ENCODE results near the gene DHX9. TPM values are rescaled to one million over a fixed set of nuclear protein-coding genes. Genes with fewer than 3 reads are reported as not detected.
A peak's percentile ranks its signal among the peaks of the same experiment; 100 is the strongest.

Gene DHX9
- total and polyA plus RNA-seq, 12 donors, result 19.5 to 69.4 (median 55.2) TPM

- ATAC-seq (no peak), DNase-seq (no peak)
- intact Hi-C loops (cut with DNase I), result no loop called here
- peaks cover 0 to 8% (median 0%) of the 10 kb centered on the region in 9 donors for H3K4me1 ChIP-seq
- no peak overlapping the region for H3K27ac ChIP-seq
- H3K27me3 ChIP-seq, result no peaks in the 10 kb centered on the region
- WGBS, 2 donors, result 81 to 82% methylated on average over 11 of the region's 11 CpGs
- no peaks in the 10 kb centered on the region for H3K9me3 ChIP-seq
- no peak overlapping the region for H3K4me3 ChIP-seq
- peaks cover 0 to 93% (median 5%) of the 10 kb centered on the region in 9 donors for H3K36me3 ChIP-seq
- TF ChIP-seq CTCF (IDR thresholded peaks at IDR 0.05), result no peak
Observed at GRCh38 chr1:182806015-182806678, 33.0 kb upstream of the DHX9 start.

DNA sequence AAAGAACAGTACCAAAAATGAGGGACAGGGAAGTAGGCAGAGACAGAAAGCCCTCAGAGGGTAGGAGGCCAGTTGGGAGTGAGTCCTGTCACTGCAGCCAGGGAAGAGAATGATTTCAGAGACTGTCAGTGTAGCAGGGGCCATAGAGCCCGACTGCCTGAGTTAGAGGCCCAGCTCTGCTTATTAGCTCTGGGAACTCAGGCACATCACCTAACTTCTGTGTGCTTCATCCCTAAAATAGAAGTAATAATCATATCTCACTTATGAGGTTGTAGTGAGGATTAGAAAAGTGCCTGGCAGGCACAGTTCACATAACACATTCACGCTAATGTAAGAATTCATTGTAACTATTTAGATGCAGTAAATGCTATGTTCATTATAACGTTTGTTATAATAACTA, 31.2 kb upstream of the DHX9 start:
- Histone ChIP-seq H3K4me3 (no peak overlapping the region), H3K9me3 (no peaks in the 10 kb centered on the region), H3K27me3 (no peaks in the 10 kb centered on the region), H3K27ac (no peak overlapping the region), H3K4me1 (peaks cover 0 to 8% (median 0%) of the 10 kb centered on the region in 9 donors), H3K36me3 (peaks cover 0 to 96% (median 5%) of the 10 kb centered on the region in 9 donors)
- no peak for DNase-seq
- ATAC-seq, result peak in 2 of 8 donors; percentile 68 to 73
- 47 to 53% methylated on average over 3 of the region's 3 CpGs for WGBS, 2 donors
- intact Hi-C loops (cut with DNase I), result no loop called here
- TF ChIP-seq CTCF (IDR thresholded peaks at IDR 0.05), result no peak

DNA sequence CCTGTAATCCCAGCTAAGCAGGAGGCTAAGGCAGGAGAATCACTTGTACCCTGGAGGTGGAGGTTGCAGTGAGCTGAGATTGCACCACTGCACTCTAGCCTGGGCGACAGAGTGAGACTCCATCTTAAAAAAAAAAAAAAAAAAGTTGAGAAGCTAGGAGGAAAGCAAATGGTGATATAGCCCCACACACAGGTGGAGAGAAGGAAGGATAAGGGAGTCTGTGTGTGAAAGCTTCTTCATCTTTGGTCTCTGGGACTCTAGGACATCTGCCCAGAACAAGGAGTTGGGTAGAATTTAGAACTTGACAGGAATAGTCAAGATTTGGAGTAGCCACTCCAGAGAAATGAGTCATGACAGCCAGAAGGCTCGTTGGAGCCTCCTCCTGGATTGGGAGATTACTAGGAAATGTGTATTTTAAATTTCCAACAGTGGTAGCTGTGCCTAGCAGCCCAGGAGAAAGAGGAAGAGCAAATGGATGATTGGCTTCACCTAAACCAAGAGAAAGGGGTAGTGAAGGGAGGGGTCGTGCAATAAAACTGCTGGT, 29.7 kb upstream of the DHX9 start:
- no peaks in the 10 kb centered on the region for H3K9me3 ChIP-seq
- ATAC-seq (no peak), DNase-seq (no peak)
- peaks cover 0 to 8% (median 0%) of the 10 kb centered on the region in 9 donors for H3K4me1 ChIP-seq
- no peak for TF ChIP-seq CTCF (IDR thresholded peaks at IDR 0.05)
- WGBS, 2 donors, result 75 to 85% methylated on average over 3 of the region's 3 CpGs
- H3K27ac ChIP-seq, result no peak overlapping the region
- H3K36me3 ChIP-seq, result peaks cover 0 to 96% (median 6%) of the 10 kb centered on the region in 9 donors
- H3K27me3 ChIP-seq, result no peaks in the 10 kb centered on the region
- no peak overlapping the region for H3K4me3 ChIP-seq
- intact Hi-C loops (cut with DNase I), result no loop called here

DNA sequence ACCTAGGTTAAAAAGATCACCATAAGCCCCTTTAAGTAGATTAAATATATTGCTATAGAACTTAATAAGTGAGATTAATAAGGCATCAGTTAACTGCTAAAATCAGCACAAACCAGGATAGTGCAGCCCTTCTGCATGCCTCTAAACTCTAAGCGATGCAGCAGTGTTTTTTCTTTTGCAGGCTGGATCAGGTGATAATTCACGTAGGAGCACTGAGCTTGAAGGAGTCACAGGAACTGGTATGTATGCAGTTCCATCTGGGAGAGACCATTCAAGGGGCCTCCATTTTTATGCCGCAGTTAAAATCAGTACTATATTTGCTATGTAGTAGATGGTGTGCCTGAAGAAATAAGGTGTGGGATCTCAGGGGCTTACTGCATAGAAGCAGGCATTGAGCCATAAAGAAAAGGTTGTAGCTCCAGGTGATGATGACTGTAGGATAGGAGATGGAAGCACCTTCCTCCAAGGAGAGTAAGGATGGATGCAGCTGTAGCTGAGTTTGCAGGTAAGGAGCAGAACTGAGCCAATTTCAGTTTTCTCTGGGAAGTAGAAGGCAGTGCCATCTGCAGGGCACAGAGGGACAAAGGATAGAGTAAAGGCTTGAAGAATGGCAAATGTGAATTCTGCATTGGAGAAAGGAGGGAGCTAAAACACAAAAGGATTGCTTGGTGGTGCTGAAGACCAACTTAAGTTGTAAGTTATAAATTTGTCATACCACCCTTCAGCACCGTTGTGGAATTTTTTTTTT, 27.0 kb upstream of the DHX9 start:
- 83 to 93% methylated on average over 4 of the region's 4 CpGs for WGBS, 2 donors
- DNase-seq (no peak), ATAC-seq (no peak)
- H3K9me3 ChIP-seq, result no peaks in the 10 kb centered on the region
- H3K4me3 ChIP-seq, result no peak overlapping the region
- no peaks in the 10 kb centered on the region for H3K27me3 ChIP-seq
- H3K27ac ChIP-seq, result no peak overlapping the region
- peaks cover 0 to 96% (median 4%) of the 10 kb centered on the region in 9 donors for H3K36me3 ChIP-seq
- H3K4me1 ChIP-seq, result peaks cover 0 to 8% (median 0%) of the 10 kb centered on the region in 9 donors
- no peak for TF ChIP-seq CTCF (IDR thresholded peaks at IDR 0.05)
- intact Hi-C loops (cut with DNase I), result no loop called here
